ENCODE data around the gene LIN28B.
"Not testable (repeated sequence)": the region's sequence is repeated elsewhere in the genome, so short reads cannot be mapped to it uniquely, and the experiment has no call there.

Gene LIN28B, protein sequence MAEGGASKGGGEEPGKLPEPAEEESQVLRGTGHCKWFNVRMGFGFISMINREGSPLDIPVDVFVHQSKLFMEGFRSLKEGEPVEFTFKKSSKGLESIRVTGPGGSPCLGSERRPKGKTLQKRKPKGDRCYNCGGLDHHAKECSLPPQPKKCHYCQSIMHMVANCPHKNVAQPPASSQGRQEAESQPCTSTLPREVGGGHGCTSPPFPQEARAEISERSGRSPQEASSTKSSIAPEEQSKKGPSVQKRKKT

DNA sequence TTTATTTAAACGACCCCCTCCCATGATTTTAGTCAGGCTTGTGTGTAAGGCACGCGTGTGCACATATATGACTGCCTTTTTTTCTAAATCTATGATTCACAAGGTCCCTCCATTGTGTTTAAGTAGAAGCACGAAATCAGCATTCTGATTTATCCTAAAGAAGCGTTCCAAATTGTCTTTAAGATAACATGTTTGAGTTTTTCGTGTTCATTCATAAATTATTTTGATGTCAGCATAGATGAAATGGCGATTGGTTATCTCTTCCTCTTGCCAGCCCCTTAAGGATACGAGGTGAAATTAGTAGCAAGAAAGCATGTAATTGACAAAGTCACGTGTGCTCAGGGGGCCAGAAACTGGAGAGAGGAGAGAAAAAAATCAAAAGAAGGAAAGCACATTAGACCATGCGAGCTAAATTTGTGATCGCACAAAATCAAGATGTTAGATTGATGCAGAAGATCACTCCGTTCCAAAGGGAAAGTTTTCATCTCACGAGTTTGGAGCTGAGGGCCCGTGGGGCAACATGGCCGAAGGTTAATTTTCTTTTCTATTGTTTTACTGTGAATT is at the start of gene LIN28B:
TSS of gene LIN28B (plus strand) at position 377 of the 564 bp plus-strand sequence. CDS start at position 521, 144 bp downstream.
- no peak for DNase-seq (ENCODE audit: low read depth)

GRCh38 chr6:104908031-104908887 is 48.6 kb upstream of the LIN28B start:
- no peak for DNase-seq (ENCODE audit: low read depth)

GRCh38 chr6:104908888-104909525 is 47.9 kb upstream of the LIN28B start:
- DNase-seq (ENCODE audit: low read depth), result no peak

- DNase-seq (ENCODE audit: low read depth), result no peak
Measured at GRCh38 chr6:104921896-104922295, 35.0 kb upstream of the LIN28B start.

- no peak for DNase-seq (ENCODE audit: low read depth)
Measured at GRCh38 chr6:104928141-104928540, 28.8 kb upstream of the LIN28B start.

- DNase-seq (ENCODE audit: low read depth), result no peak
Measured at GRCh38 chr6:104929353-104929752, 27.6 kb upstream of the LIN28B start.

GRCh38 chr6:104930939-104931338 is 26.0 kb upstream of the LIN28B start:
- DNase-seq (ENCODE audit: low read depth), result no peak

DNA sequence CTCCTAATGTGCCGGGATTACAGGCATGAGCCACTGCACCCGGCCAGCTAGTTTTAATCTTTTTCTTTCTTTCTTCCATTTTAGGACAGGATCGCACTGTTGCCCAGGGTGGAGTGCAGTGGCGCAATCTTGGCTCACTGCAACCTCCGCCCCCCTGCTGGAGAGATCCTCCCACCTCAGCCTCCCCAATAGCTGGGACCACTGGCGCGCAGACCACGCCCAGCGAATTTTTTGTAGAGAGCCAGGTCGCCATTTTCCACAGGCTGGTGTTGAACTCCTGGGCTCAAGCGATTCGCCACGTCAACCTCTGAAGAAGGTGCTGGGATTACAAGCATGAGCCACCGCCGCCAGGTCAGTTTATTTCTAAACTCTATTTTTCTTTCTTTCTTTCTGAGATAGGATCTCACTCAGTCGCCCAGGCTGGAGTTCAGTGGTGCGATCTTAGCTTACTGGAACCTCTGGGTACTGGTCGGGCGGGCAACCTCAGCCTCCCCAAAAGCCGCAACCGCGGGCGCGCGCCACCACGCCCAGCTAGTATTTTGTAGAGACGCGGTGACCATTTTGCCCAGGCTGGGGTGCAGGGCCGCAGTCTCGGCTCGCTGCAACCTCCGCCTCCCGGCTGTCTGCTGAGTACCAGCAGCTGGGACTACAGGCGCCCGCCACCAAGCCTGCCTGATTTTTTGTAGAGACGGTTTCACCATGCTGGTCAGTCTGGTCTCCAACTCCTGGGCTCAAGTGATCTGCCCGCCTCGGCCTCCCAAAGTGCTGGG is 20.0 kb upstream of the LIN28B start:
- no peak for DNase-seq (ENCODE audit: low read depth)

- no peak for DNase-seq (ENCODE audit: low read depth)
Measured at GRCh38 chr6:104940238-104940892, 16.5 kb upstream of the LIN28B start.

DNA sequence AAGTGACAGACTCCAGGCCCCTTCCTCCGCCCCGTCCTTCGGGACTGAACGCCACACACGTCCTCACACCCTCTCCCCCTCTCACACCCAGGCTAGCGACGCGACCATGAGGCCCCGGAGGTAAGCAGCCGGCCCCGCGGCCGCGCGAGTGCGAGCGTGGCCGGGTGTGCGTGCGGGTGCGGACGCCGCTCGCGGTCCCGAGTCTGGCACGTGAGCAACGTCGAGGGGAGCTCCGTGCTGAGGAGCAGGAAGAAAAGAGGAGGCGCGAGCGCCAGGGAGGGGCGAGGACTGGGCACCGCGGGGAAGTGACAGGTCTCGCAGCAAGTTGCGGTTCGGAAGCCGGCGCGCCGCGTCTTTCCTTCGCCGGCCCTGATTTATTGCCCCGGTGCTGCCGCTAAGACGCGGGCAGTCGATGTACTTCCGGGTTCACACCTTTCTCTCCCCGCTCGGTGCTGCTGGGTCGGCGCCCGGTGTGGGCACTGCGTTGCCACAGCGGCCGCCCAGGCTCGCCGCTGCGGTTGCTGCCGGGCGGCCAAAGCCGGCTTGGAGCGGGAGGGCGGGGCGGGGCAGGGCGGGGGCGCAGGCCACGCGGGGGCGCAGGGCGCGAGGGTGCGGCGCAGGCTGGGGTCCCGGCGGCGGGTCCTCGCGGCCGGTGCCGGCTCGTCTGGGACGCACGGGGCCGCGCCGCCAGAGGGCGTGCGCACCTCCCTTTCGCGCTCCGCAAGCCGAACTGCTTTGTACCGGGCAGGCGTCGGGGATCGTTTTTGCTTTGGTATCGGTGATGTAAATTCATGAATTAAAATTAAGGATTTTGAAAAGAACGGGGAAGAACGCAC is 15.8 kb upstream of the LIN28B start:
- no peak for DNase-seq (ENCODE audit: low read depth)

DNA sequence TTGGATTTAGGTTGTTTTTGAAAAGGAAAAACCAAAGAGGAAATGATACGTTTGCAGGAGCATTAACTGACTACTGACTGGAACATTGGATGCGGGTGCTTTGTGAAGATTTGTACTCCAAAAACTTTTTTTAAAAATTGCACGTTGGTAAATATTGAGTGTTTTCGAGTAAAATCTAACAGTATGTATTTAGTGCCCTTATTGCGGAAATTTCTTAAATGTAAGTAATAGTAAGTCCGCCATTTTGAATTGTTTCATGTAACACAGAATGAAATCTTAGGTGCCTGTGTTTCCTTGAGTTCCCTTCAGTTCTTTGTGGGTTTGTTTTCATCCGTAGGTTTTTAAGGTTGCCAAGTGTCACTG is 15.2 kb upstream of the LIN28B start:
- DNase-seq (ENCODE audit: low read depth), result no peak

GRCh38 chr6:104943781-104944180 is 13.1 kb upstream of the LIN28B start:
- no peak for DNase-seq (ENCODE audit: low read depth)

DNA sequence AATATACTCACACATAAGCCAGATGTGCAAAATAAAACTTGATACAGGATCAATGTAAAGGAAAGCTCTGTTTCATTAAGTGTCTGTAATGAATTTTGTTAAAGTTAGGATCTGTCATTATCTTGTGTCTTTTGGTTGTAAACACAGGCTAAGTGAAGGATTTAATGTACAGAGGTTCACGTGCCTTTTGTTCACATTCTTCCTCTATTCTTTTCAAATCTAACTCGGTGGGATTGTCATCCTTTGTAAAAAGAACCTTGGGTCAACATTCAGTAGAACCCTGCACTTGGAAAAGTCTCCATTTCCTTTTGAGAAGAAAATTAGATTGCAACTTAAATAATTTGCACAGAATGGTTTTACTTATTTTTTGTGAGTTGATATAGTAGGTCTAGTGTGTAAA is 7.7 kb upstream of the LIN28B start:
- no peak for DNase-seq (ENCODE audit: low read depth)

- no peak for DNase-seq (ENCODE audit: low read depth)
Measured at GRCh38 chr6:104951677-104952076, 5.2 kb upstream of the LIN28B start.

- DNase-seq (ENCODE audit: low read depth), result no peak
Measured at GRCh38 chr6:104952911-104953399, 4.0 kb upstream of the LIN28B start.

- DNase-seq (ENCODE audit: low read depth), result not testable (repeated sequence)
Measured at GRCh38 chr6:104953400-104954189, 3.3 kb upstream of the LIN28B start.

DNA sequence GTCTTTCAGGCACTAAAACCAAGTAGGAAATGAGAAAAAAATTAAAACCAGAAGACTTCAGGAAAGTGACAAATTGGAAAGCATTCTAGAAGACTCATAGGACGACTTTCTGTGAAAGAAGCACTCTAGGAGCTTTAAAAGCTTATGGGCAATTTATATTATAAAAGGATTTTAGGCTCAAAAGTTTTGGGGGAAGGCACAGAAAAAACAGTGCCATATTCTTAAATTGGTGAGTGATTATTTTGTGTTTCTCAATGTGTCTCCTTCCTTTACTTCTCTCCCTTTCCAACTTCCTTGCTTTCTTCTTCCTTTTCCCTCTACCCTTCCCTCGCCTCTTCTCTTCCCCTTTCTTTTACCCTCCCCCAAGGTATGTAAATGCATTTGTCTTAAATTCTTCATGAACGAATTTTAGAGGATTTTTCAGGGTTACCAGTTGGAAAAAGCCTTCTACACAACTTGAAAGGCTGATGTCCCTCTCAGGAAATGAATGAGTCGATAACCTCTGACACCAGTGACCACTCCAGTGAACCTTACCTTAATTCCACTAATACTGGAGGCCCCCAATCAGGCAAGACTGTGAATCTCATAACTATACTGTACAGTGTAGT is 2.6 kb upstream of the LIN28B start:
- no peak for DNase-seq (ENCODE audit: low read depth)

DNA sequence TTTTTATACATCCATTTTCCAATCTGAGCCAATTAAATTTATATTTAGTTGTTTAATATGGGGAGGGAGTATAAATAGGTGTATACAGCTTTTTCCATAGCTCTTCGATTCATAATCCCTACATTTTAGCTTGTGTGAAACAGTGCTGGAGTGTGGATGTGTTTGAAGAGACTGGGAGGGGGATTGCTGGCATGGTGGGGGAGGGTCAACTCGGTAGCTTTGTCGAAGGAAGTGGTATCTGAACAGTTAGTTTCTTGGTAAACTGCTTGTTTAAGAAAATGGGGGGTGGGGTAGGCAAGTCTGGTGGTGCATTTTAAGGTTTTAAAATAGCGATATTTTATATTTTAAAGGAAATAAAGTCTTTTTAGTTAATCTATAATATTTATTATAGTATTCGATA is 1.4 kb upstream of the LIN28B start:
- no peak for DNase-seq (ENCODE audit: low read depth)

Measured in activated T-helper 1 cell treated with Interleukin-2 at 50 U/mL for 16 hours (primary cell).